Peyer's patch (tissue), 4 donors: ENCODE results near the gene MEX3A. TPM values are rescaled to one million over a fixed set of nuclear protein-coding genes. Genes with fewer than 3 reads are reported as not detected.

Experiments used
- DNase-seq, 3 donors: peaks; one replicate each; pipeline ENCODE4 v3.0.0-alpha.2; 2017 to 2019
- H3K27ac ChIP-seq, 4 donors: fragments of 200-600 bp; sonication (generic); one replicate each; pipeline ENCODE4 v1.5.1; 2016 to 2019
- H3K27me3 ChIP-seq, 2 donors: fragments of 200-600 bp; sonication (generic); one replicate each; pipeline ENCODE4 v1.5.1; 2019
- H3K36me3 ChIP-seq, 3 donors: fragments of 200-600 bp; sonication (generic); one replicate each; pipeline ENCODE4 v1.5.1; 2016 to 2019
- H3K4me1 ChIP-seq, 4 donors: fragments of 200-600 bp; sonication (generic); one replicate each; pipeline ENCODE4 v1.5.1; 2016 to 2019
- H3K4me3 ChIP-seq, 4 donors: fragments of 200-600 bp; sonication (generic); 1 replicate in 3 of 4; 2 replicates in 1 of 4; pipeline ENCODE4 v1.5.1; 2016 to 2019; ENCODE audit warnings: mild to moderate bottlenecking in 1 of 4
- H3K9me3 ChIP-seq, 4 donors: fragments of 200-600 bp; sonication (generic); one replicate each; pipeline ENCODE4 v1.5.1; 2016 to 2019; ENCODE audit warnings: mild to moderate bottlenecking in 1 of 4
- POLR2A ChIP-seq, 2 donors: fragments of 450-650 bp; IDR thresholded peaks; one replicate each; pipeline ENCODE4 v1.5.1; 2017; ENCODE audit warnings: antibody characterized with exemption in 2 of 2, mild to moderate bottlenecking in 2 of 2, moderate library complexity in 2 of 2
- total RNA-seq, 4 donors: library from RNA; depleted of rRNA; stranded (reverse); fragments of >200 nt; gene quantifications; one replicate each; pipeline ENCODE4 v1.1.0, GENCODE V29; 2016
- TF ChIP-seq, protein P1 (sequence below), 6 experiments: fragments of 450-650 bp in 4 of 6; fragments of 200-600 bp in 2 of 6; sonication (generic) in 1 of 6; IDR thresholded peaks; one replicate each; pipeline ENCODE4 v1.5.1; 2017 to 2019; ENCODE audit warnings: antibody characterized with exemption in 6 of 6, mild to moderate bottlenecking in 3 of 6, moderate library complexity in 1 of 6

MEX3A gene
- total RNA-seq, 4 donors from 2014 or later: 0.80 to 2.1 TPM; not detected in 2

DNA sequence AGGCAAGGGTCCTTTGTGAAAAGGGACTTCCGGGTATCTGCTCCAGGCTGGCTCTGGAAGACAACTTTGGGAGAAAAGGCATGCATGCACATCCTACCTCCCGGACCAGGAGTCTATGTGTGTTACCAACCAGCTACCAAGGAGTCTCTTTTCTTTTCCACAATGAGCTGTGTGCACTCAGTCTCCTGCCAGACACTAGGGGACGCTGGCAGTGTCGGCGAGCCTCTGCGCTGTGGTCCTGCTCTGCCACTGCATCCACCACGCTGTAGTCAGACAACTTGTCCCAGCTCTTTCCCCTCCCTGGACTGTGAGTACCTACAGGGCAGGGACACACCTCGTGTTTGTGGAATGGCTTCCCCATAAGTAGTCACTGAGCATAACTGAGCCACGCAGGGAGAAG is 56.4 kb downstream of the MEX3A start:
- TF ChIP-seq, protein P1, sequence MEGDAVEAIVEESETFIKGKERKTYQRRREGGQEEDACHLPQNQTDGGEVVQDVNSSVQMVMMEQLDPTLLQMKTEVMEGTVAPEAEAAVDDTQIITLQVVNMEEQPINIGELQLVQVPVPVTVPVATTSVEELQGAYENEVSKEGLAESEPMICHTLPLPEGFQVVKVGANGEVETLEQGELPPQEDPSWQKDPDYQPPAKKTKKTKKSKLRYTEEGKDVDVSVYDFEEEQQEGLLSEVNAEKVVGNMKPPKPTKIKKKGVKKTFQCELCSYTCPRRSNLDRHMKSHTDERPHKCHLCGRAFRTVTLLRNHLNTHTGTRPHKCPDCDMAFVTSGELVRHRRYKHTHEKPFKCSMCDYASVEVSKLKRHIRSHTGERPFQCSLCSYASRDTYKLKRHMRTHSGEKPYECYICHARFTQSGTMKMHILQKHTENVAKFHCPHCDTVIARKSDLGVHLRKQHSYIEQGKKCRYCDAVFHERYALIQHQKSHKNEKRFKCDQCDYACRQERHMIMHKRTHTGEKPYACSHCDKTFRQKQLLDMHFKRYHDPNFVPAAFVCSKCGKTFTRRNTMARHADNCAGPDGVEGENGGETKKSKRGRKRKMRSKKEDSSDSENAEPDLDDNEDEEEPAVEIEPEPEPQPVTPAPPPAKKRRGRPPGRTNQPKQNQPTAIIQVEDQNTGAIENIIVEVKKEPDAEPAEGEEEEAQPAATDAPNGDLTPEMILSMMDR (IDR thresholded peaks at IDR 0.05): peak in 4 of 6 experiments; percentile 41 to 73 (median 51)
- TF ChIP-seq POLR2A (IDR thresholded peaks at IDR 0.05): no peak
- Histone ChIP-seq H3K27me3 (no peaks in the 10 kb centered on the region), H3K4me1 (peaks cover 0 to 5% (median 0%) of the 10 kb centered on the region in 4 donors), H3K9me3 (no peaks in the 10 kb centered on the region), H3K4me3 (no peak overlapping the region), H3K27ac (no peak overlapping the region), H3K36me3 (no peaks in the 10 kb centered on the region)
- peak in 2 of 3 donors; percentile 62 to 67 for DNase-seq

DNA sequence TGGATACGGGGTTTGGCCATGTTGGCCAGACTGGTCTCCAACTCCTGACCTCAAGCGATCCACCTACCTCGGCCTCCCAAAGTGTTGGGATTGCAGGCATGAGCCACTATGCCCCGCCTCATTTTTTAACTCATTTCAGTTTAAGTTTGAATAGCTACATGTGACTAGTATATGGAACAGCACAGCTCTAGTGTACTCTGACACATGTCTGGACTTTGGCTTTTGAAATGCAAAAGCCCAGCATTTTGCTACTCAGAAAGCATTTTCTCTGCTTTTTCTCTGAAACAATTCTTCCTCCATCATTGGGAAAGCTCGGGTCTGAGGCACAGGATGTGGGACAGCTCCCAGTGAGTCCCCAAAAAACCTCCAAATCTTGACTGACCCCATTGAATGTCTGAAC is 57.5 kb downstream of the MEX3A start:
- Histone ChIP-seq H3K36me3 (no peaks in the 10 kb centered on the region), H3K27ac (no peak overlapping the region), H3K27me3 (no peaks in the 10 kb centered on the region), H3K4me1 (peaks cover 0 to 9% (median 1%) of the 10 kb centered on the region in 4 donors), H3K4me3 (no peak overlapping the region), H3K9me3 (no peaks in the 10 kb centered on the region)
- no peak for DNase-seq
- TF ChIP-seq POLR2A (IDR thresholded peaks at IDR 0.05): no peak
- TF ChIP-seq, protein P1 (IDR thresholded peaks at IDR 0.05): no peak

Other genes starting within 250 kb of the MEX3A start
- 100 to 1,000 TPM in 1 of 4 donors, 10 to 100 TPM in 3; 54.1 to 153 (median 71.8) TPM for gene GON4L, start 225.3 kb downstream of the MEX3A start, total RNA-seq
- 1 to 10 TPM; 2.6 to 9.9 (median 4.7) TPM for gene SYT11, start 222.9 kb downstream of the MEX3A start, total RNA-seq
- 10 to 100 TPM; 13.6 to 31.1 (median 17.4) TPM for gene RIT1, start 171.1 kb downstream of the MEX3A start, total RNA-seq
- gene KHDC4, start 148.1 kb downstream of the MEX3A start, total RNA-seq: 100 to 1,000 TPM in 2 of 4 donors, 10 to 100 TPM in 2; 71.5 to 146 (median 96.4) TPM
- 1 to 10 TPM in 1 of 4 donors, not detected in 3; 2.3 TPM for gene RXFP4, start 140.8 kb downstream of the MEX3A start, total RNA-seq
- 100 to 1,000 TPM; 101 to 239 (median 149) TPM for gene ARHGEF2, start 103.9 kb downstream of the MEX3A start, total RNA-seq
- 100 to 1,000 TPM; 133 to 269 (median 202) TPM for gene SSR2, start 61.5 kb downstream of the MEX3A start, total RNA-seq
- 10 to 100 TPM; 16.3 to 22.5 (median 21.4) TPM for gene UBQLN4, start 28.7 kb downstream of the MEX3A start, total RNA-seq
- 10 to 100 TPM; 40.4 to 75.5 (median 54.1) TPM for gene LAMTOR2, start 27.7 kb downstream of the MEX3A start, total RNA-seq
- gene RAB25, start 21.3 kb downstream of the MEX3A start, total RNA-seq: 100 to 1,000 TPM in 3 of 4 donors, 10 to 100 TPM in 1; 96.6 to 188 (median 146) TPM
- gene LMNA, start 32.2 kb upstream of the MEX3A start, total RNA-seq: 100 to 1,000 TPM; 201 to 295 (median 211) TPM
- gene SEMA4A, start 71.1 kb upstream of the MEX3A start, total RNA-seq: 10 to 100 TPM in 1 of 4 donors, 1 to 10 TPM in 3; 1.5 to 19.0 (median 3.2) TPM
- gene SLC25A44, start 111.6 kb upstream of the MEX3A start, total RNA-seq: 10 to 100 TPM; 15.7 to 40.6 (median 33.7) TPM
- gene PMF1, start 130.5 kb upstream of the MEX3A start, total RNA-seq: 10 to 100 TPM; 39.9 to 52.8 (median 43.6) TPM
- gene BGLAP, start 159.7 kb upstream of the MEX3A start, total RNA-seq: 1 to 10 TPM in 2 of 4 donors, not detected in 2; 1.1 to 2.1 TPM
- gene PAQR6, start 165.6 kb upstream of the MEX3A start, total RNA-seq: 1 to 10 TPM in 3 of 4 donors, under 1 TPM in 1; 0.70 to 7.4 (median 4.1) TPM
- 100 to 1,000 TPM in 2 of 4 donors, 10 to 100 TPM in 2; 70.1 to 139 (median 103) TPM for gene SMG5, start 200.4 kb upstream of the MEX3A start, total RNA-seq
- gene TMEM79, start 201.9 kb upstream of the MEX3A start, total RNA-seq: 1 to 10 TPM; 1.9 to 9.7 (median 5.4) TPM
- 10 to 100 TPM; 23.1 to 67.8 (median 61.3) TPM for gene GLMP, start 213.2 kb upstream of the MEX3A start, total RNA-seq
- not detected for gene VHLL, start 216.8 kb upstream of the MEX3A start, total RNA-seq